HK-2 (cell line): ENCODE data around the gene PRDM8.
A peak's percentile ranks its signal among the peaks of the same experiment; 100 is the strongest.

Experiments
- DNase-seq: peaks from one replicate; pipeline ENCODE4 v3.0.0-alpha.2; 2018; ENCODE audit not compliant: unreplicated experiment

Gene PRDM8

DNA sequence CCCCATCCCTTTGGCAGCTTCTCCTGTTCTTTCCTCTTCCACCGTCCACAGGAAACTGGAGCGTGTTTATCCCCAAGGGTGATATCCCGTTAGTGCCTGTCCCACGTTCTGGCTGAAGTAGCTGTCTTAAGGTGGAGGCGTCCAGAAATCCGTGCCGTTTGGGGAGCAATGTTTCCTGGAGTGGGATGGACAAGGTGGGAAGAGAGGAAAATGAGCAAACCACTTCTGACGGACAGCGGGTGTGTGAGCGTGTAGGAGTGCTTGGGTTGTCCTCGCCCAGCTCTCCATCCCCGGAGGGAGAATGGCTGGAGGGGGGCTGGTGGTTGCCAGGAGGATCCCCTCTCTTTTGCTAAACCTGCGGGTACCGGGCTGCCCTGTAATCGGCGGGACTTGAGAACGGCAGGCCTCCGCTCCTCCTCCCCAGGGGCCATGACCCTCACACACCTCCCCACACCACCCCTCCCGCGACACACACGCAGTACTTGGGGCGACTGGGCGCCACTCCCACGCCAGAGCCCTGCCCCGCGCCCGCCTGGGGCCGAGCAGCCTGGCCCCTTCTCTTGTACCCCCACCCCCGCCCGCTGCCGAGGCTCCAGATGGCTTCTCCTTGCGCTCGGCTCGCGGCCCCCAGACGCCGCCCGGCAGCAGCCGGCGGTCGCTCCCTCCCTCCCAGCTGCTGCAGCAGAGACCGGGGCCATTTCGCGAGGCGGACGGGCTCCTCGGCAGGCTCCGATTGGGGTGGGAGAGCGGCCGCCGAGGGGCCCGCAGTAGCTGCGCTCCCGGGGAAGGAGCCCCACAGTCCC is 13.9 kb upstream of the PRDM8 start:
- DNase-seq: no peak

- DNase-seq: peak; percentile 41
Measured at GRCh38 chr4:80184053-80184824, 13.1 kb upstream of the PRDM8 start.

DNA sequence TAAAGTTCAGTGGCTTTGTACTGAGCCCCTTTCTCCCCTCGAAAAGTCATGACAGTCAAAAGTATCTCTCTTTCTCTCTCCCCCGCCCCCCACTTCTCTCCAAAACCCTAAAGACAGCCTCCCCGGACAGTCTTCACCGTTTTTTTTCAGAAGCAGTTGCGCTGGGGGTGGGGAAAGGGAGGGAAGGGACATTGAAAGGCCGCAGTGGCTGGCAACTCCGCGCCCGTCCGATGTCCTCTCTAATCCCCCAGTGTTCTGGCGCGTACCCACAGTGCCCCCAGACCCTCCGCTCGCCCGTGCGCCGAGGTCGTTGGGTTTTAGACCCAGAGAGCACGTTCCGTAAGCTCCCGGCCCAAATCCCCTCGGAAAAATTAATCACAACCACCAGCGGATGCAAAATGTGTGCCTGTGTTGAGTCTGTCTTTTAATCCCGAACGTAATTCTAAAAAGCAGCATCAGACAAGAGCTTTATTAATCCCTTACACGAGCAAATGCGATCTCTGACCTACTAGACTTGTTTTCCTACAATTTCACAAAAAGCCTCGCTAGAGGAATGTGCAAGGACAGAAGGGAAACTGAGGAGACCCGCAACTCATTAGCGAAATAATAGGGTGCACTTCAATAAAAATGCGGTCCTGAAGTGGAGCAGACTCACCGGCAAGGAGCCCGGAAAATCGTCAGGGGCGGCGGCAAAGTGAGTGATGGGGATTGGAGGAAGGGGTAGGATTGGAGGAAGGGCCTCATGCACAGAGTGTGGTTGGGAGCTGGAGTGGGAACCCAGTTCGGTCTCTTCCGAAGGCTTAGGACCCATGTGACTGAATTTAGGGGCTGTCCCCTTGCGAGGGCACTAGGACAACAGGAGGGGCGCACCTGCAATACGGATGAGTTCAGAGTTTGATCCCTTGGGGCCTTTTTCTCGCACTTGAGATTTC is 12.2 kb upstream of the PRDM8 start:
- no peak for DNase-seq

DNA sequence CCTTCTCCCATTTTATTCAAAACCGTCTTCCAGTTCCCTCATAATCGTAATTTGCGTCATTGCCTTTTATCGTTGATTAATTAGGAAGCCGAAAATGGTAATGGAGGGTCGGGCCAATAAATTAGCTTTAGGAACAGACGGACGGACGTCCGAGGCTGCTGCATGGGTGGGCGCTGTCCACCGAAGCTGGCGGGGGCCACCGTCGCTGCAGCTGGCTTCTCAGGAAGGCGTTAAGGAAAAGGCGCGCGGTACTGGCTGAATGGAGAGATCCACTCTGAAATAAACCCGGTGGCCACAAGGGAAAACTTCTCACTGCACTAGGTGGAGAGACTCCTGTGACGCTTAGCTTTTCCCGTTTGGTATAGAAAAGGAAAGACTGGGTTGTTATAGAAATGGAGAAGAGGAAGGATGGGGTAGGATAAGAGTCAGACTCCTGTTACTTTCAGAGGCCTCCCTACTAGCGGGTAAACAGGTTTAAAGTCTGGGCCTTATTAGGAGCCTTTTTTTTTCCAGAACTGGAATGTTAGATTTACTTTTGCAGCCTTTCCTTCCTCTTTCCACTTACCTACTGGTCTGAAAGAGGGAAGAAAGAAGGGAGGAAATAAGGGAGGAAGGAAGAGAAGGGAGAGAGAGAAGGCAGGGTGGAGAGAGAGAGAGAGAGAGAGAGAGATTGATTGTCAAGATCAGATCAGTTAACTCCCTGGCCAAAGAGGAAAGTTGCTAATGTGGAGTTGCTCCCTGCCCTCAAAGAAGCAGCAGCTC is 11.3 kb upstream of the PRDM8 start:
- no peak for DNase-seq

- DNase-seq: no peak
Measured at GRCh38 chr4:80186676-80187075, 10.6 kb upstream of the PRDM8 start.

GRCh38 chr4:80187677-80188076 is 9.6 kb upstream of the PRDM8 start:
- no peak for DNase-seq

GRCh38 chr4:80188457-80188800 is 8.9 kb upstream of the PRDM8 start:
- no peak for DNase-seq

GRCh38 chr4:80188801-80189458 is 8.4 kb upstream of the PRDM8 start:
- DNase-seq: no peak

DNA sequence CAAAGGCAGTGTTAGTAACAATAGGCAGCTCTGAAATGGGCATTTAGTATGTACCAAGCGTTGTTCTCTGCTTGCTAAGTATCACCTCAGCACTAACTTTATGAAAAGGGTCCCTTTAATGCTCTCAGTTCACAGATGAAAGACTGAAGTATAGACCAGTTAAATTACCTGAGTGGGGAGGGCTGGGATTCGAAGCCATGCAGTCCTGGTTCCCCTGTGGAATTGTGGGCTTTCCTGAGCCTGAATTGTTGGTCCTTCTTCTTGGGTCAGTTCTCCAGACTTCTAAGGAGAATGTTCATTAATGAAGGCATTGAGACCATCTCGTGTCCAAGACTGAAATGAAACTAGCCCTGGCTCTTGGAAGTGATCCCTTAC is 7.7 kb upstream of the PRDM8 start:
- DNase-seq: no peak

DNA sequence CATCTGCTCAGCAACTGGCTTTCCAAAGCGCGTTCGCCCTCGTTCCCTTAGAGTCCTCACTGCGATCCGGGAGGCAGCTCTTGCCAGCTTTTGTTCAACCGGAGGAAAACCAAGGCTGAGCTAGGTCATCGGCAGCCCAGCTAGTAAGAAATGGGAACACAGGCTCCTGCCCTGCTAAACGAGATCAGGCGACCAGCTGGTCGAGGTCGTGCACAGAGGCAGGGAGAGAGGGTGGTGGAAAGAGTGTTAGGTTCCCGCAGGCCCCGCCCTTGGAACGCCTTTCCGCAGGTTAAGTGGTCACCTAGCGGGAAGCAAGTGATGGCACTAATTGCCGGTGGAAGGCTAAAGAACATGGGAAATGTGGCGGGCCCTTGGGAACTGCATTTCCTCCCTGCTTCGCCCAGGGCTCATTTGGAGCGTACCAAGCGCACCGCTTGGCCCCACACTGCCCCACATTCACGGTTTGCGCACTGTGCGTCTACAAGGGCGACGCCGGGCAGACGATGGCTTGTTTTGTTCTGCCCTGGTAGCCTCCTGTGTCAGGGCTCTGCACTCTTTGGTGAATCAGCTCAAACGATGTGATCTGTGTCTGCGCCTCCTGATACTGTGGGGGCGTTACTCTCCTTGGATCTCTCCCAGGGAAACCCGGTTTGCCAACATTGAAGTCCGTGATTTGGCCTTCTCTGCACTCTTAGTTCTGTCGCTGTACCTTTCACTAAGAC is 7.2 kb upstream of the PRDM8 start:
- no peak for DNase-seq

- no peak for DNase-seq
Measured at GRCh38 chr4:80192252-80192866, 4.9 kb upstream of the PRDM8 start.

GRCh38 chr4:80192937-80193336 is 4.4 kb upstream of the PRDM8 start:
- no peak for DNase-seq

DNA sequence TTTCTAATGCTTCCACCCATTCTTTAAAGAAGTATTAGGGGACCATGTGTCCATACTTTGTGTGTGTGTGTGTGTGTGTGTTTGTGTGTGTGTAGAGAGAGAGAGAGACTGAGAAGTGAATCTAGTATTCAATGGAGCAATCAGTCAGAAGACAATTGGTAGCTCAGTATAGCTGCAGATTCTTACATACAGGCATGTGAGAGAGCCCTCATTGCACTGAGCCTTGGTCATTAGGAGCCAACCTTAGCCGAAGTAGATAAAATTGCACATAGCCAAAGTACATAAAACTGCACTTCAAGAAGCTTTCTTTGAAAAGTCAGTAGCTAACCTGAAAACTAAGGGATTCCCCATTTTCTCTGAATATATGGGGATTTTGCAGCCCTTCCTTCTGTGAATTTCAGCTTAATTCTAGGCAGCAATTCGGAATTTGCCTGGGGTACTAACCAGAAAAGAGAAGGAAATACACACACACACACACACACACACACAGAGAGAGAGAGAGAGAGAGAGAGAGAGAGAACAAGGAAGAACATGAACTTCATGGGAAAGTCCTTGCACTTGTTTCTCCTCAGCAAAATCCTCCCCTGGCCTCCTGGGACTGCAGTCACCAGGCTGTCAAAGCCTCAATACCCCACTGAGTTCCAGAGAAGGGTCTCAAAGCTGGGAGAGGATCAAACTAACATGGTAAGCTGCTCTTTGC is 1.7 kb upstream of the PRDM8 start:
- no peak for DNase-seq

- no peak for DNase-seq
Measured at GRCh38 chr4:80196259-80196921, 913 bp upstream of the PRDM8 start.

DNA sequence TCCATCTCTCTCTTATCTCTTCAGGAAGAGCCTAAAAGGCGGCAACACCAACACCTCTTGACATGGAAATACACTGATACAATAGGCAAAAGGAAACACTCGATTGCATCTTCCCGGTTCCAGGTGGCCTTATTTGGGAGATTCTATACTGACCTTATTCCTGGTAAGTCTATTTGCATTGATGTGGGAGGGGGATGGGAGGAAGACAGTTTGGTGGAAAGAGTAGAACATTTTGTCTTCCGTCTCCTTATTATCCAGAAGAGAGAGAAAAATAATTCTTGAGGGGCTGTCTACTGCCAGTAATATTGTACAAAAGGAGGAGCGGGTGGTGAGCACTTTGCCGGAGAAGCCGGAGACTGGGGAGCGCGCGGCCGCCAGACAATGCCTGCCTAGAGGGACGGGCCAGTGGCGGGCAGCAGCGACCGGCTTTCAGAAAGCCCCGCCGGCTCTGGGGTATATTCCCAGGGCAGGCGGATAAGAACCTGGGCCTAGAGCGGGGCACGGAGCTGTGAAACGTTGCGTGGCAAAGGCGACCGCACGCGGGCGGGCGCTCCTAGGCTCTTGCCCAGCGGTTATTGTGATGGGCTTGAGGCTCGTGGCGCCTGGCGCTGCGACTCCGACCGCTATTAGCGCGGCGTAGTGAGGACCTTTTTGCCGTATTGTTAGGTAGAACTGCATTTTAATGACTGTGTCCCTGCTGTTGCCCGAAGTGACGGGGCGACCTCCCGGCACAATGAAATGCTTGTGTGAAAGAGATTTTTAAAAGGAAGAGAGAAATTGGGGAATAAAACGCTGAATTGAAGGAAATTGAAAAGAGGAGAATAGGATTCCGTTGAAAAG is 518 bp downstream of the PRDM8 start:
- peak; percentile 54 for DNase-seq

- no peak for DNase-seq
Measured at GRCh38 chr4:80198441-80198837, 1.1 kb downstream of the PRDM8 start.

- no peak for DNase-seq
Measured at GRCh38 chr4:80199004-80199560, 1.8 kb downstream of the PRDM8 start.
